IPS DF 6.9 (cell line): Measurements from ENCODE around the gene CD81.

ENCODE experiments used
- DNase-seq: peaks from one replicate; pipeline ENCODE4 v3.0.0-alpha.2; 2013; ENCODE audit warnings: low read depth, low spot score
- H3K27ac ChIP-seq: one replicate; pipeline ENCODE4 v1.5.1; 2013; ENCODE audit warnings: low read length, control low read depth
- H3K27me3 ChIP-seq: 2 replicates; pipeline ENCODE4 v1.6.1; 2013; ENCODE audit warnings: mild to moderate bottlenecking, low read length; ENCODE audit not compliant: control insufficient read depth, insufficient read depth
- H3K36me3 ChIP-seq: 2 replicates; pipeline ENCODE4 v1.6.1; 2013; ENCODE audit warnings: low read length; ENCODE audit not compliant: control insufficient read depth, insufficient read depth
- H3K4me1 ChIP-seq: 2 replicates; pipeline ENCODE4 v1.6.1; 2013; ENCODE audit warnings: low read length; ENCODE audit not compliant: control insufficient read depth, insufficient read depth
- H3K4me3 ChIP-seq: 2 replicates; pipeline ENCODE4 v1.5.1; 2013; ENCODE audit warnings: mild to moderate bottlenecking, low read length
- H3K9me3 ChIP-seq: 2 replicates; pipeline ENCODE4 v1.6.1; 2013; ENCODE audit warnings: low read length, inconsistent platforms; ENCODE audit not compliant: control insufficient read depth, insufficient read depth
- WGBS: extraction: QIAGEN DNeasy Blood & Tissue Kit; methylation state at CpG from one replicate; pipeline ENCODE4 v1.1.7; 2013; ENCODE audit warnings: mixed read lengths, missing lambda C conversion rate; ENCODE audit not compliant: insufficient read length, insufficient coverage; 5-methylcytosine and 5-hydroxymethylcytosine counted together

Gene CD81

DNA sequence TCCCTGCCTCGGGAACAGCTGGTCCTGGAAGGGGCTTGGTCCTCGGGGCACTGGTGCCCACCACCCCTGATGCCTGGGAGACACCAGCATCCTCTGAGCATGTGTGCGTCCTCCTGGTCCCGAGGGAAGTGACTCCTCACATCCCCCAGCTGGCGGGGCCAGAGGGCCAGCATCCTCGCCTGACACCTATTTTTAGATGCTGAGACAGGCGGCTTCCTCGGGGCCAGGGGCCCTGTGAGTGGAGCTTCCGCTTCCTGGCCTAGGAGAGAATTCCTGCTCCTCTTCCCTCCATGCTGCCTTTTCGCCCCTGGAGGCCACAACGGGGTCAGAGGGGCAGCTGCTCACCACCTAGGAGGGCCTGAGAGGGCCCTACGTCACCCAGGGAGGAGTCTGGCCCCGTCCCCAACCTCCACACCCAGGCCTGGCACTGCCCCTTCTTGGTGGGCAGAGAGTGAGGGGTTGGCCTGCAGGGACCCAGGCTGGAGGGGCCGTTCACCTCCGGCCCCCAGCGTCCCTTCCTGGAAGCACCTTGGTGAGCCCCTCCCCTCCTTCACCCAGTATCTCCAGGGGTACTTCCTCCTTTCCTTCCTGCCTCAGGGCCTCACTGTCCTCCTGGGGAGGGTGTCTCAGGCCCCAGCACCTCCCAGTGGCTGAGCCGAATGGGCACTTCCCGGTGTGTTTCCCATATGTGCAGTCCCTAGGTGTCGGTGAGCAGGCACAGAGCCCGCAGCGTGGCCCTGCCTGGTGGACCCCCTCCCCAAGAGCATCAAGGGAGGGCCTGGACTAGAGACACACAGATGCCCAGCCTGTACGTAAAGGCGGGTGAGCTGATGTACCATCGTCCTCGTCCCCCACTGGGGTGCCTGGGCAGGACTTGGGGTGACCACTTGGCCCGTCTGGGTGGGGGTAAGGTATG, 6.1 kb downstream of the CD81 start:
- no peaks in the 10 kb centered on the region for H3K9me3 ChIP-seq
- no CpG with 5 or more reads among the region's 26 CpGs for WGBS
- no peaks in the 10 kb centered on the region for H3K27me3 ChIP-seq
- no peak overlapping the region for H3K4me3 ChIP-seq
- peaks cover 5% of the 10 kb centered on the region; the same call in 1 of the 2 replicates for H3K36me3 ChIP-seq
- H3K27ac ChIP-seq = no peak overlapping the region
- DNase-seq = no peak
- H3K4me1 ChIP-seq = peaks cover 4% of the 10 kb centered on the region

- Histone ChIP-seq H3K36me3 (peaks cover 5% of the 10 kb centered on the region; the same call in 1 of the 2 replicates), H3K4me1 (peaks cover 7% of the 10 kb centered on the region; the same call in 1 of the 2 replicates), H3K27ac (no peak overlapping the region), H3K27me3 (no peaks in the 10 kb centered on the region), H3K9me3 (no peaks in the 10 kb centered on the region), H3K4me3 (no peak overlapping the region)
- DNase-seq = no peak
- no CpG with 5 or more reads among the region's 33 CpGs for WGBS
Measured at GRCh38 chr11:2383852-2384804, 7.0 kb downstream of the CD81 start.

DNA sequence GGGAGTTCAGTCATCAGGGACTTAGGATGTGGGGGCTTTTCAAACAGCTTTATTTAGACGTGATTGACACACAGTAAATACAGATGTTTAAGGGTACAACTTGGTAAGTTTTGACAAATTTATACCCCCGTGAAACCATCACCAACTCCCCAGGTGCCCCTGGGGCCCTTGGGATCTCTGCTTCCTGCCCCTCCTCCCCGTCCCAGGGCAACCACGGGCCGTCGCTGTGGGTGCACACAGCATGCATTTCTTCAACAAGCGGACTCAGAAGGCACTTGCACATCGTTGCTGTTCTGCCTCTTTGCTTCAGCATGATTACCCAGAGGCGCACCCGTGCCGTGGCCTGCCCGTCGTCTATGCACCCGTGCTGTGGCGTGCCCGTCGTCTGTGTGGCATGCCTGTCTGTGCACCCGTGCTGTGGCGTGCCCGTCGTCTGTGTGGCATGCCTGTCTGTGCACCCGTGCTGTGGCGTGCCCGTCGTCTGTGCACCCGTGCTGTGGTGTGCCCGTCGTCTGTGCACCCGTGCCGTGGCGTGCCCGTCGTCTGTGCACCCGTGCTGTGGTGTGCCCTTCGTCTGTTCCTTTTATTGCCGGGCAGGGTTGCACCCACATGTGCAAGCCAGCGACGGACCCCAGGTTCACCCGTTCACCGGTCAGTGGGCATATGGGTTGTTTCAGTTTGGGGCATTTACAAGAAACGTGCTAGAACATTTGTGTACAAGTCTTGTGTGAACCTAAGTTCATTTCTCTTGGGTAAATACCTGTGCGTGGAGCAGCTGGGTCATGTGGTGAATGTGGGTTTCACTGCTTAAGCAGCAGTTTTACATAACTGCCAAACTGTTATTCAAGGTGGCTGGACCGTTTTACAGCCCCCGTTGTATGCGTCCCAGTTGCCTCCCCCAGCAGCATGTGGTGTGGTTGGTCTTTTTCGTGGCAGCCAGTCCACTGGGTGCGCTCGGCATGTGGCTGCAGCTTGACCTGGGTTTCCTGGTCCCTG, 8.3 kb downstream of the CD81 start:
- WGBS = no CpG with 5 or more reads among the region's 48 CpGs
- H3K4me1 ChIP-seq = peaks cover 10% of the 10 kb centered on the region; the same call in 1 of the 2 replicates
- no peaks in the 10 kb centered on the region for H3K27me3 ChIP-seq
- no peak overlapping the region for H3K27ac ChIP-seq
- H3K9me3 ChIP-seq = no peaks in the 10 kb centered on the region
- H3K4me3 ChIP-seq = no peak overlapping the region
- peaks cover 5% of the 10 kb centered on the region; the same call in 1 of the 2 replicates for H3K36me3 ChIP-seq
- no peak for DNase-seq

GRCh38 chr11:2386591-2386990, 9.5 kb downstream of the CD81 start:
- H3K9me3 ChIP-seq = no peaks in the 10 kb centered on the region
- peaks cover 10% of the 10 kb centered on the region; the same call in 1 of the 2 replicates for H3K4me1 ChIP-seq
- H3K36me3 ChIP-seq = peaks cover 6% of the 10 kb centered on the region; the same call in 1 of the 2 replicates
- no peaks in the 10 kb centered on the region for H3K27me3 ChIP-seq
- no peak overlapping the region for H3K27ac ChIP-seq
- WGBS = no CpG with 5 or more reads among the region's 9 CpGs
- no peak for DNase-seq
- H3K4me3 ChIP-seq = no peak overlapping the region

DNA sequence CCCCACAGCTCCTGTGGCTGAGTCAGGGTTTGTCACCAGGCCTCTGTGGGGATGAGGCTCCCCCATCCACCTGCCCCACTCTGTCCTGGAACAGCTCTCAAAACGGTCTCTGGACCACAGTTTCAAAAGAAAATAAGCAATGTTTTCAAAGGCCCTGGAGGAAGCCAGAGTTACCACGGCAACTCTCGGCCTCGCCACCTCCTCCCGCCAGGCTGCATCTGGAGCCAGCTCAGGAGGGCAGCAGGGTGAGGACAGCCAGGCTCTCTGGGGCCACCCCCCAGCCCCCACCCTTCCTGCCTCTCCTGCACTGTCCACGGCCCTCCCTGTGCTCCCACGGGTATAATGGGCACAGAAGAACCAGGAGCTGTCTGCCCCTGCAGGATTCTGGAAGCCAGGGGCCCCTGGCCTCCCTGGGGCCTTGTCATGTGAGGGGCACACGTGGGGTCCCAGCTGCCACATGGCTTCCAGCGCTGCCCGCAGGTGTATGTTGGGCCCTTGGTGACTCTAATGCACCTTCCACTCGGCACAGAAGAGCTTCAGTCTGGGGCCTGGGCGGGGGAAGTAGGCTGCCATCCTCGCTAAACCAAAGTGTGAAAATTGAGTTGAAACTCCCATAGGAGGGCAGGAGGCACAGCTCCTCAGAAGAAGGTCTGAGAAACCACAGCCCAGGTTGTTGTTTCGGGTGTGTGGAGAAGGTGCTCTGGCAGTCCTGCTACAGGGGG, 10.3 kb downstream of the CD81 start:
- Histone ChIP-seq H3K36me3 (peaks cover 10% of the 10 kb centered on the region; the same call in 1 of the 2 replicates), H3K4me3 (no peak overlapping the region), H3K27me3 (no peaks in the 10 kb centered on the region), H3K4me1 (peaks cover 10% of the 10 kb centered on the region; the same call in 1 of the 2 replicates), H3K9me3 (no peaks in the 10 kb centered on the region), H3K27ac (no peak overlapping the region)
- no peak for DNase-seq
- WGBS = no CpG with 5 or more reads among the region's 14 CpGs

- H3K27me3 ChIP-seq = no peaks in the 10 kb centered on the region
- no peak overlapping the region for H3K4me3 ChIP-seq
- H3K36me3 ChIP-seq = peaks cover 10% of the 10 kb centered on the region; the same call in 1 of the 2 replicates
- peaks cover 8% of the 10 kb centered on the region; the same call in 1 of the 2 replicates for H3K4me1 ChIP-seq
- H3K9me3 ChIP-seq = no peaks in the 10 kb centered on the region
- no CpG with 5 or more reads among the region's 15 CpGs for WGBS
- no peak for DNase-seq
- H3K27ac ChIP-seq = no peak overlapping the region
Measured at GRCh38 chr11:2388431-2389376, 11.6 kb downstream of the CD81 start.

DNA sequence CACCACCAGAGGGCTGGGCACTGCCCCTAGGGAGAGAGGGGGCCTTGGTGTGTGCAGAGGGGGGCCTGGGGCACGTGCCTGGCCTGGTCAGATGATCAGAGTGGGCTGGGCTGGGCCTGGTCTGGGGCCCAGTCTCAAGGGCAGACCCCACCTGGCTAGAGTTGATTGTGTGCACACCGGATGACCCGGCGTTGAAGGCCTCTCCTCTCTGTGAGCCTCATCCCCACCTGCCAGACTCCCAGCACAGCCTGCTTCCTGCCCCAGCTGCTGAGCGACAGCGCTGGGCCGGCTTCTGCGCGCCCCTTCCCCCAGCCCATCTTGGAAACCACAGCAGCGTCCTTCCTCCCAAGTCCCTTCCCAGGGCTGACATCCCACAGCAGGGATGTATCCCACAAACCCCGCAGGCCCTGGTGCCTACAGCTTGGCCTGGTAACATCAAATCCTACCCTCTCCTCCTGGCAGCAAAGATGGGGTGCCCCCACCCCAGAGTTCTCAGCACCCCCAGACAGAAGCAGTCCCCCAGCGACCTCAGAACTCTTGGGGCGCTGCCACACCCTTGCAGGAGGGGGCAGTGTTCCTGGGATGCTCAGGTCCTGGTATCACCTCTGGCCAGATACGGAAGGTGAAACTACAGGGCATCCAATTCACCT, 12.4 kb downstream of the CD81 start:
- H3K4me1 ChIP-seq = peaks cover 6% of the 10 kb centered on the region; the same call in 1 of the 2 replicates
- DNase-seq = no peak
- no peaks in the 10 kb centered on the region for H3K9me3 ChIP-seq
- H3K36me3 ChIP-seq = peaks cover 10% of the 10 kb centered on the region; the same call in 1 of the 2 replicates
- H3K27me3 ChIP-seq = no peaks in the 10 kb centered on the region
- H3K27ac ChIP-seq = no peak overlapping the region
- no CpG with 5 or more reads among the region's 14 CpGs for WGBS
- H3K4me3 ChIP-seq = no peak overlapping the region

GRCh38 chr11:2390091-2390724, 13.1 kb downstream of the CD81 start:
- H3K4me1 ChIP-seq = peaks cover 6% of the 10 kb centered on the region; the same call in 1 of the 2 replicates
- H3K27ac ChIP-seq = no peak overlapping the region
- DNase-seq = no peak
- peaks cover 10% of the 10 kb centered on the region; the same call in 1 of the 2 replicates for H3K36me3 ChIP-seq
- H3K27me3 ChIP-seq = no peaks in the 10 kb centered on the region
- H3K4me3 ChIP-seq = no peak overlapping the region
- H3K9me3 ChIP-seq = no peaks in the 10 kb centered on the region
- no CpG with 5 or more reads among the region's 23 CpGs for WGBS
